ENCODE measurements around the gene C19orf81. TPM values are rescaled to one million over a fixed set of nuclear protein-coding genes. Genes with fewer than 3 reads are reported as not detected.

C19orf81 gene
- total and polyA plus RNA-seq, 9 of the 15 experiments (the other 6 are each of a cell fraction or from before 2014, with no cell fraction given) = 2.5 to 42.9 (median 33.0) TPM; not detected in 4

- WGBS (ENCODE audit: insufficient coverage, low coverage, missing lambda C conversion rate) = 77% methylated on average over 20 of the region's 20 CpGs
- Histone ChIP-seq H3K79me2 (ENCODE audit: control insufficient read depth, insufficient read depth, low read length) (no peaks in the 10 kb centered on the region), H2AFZ (ENCODE audit: low read depth, low read length) (peak overlapping the region; percentile 79), H3K9ac (ENCODE audit: insufficient read depth in 1 of 2, low read depth in 2 of 2, low read length in 2 of 2) (peak overlapping the region in 1 of 2 experiments; percentile 69; a peak in 1 of 4 replicates), H3K4me3 (no peak overlapping the region), H3K27me3 (ENCODE audit: control insufficient read depth in 2 of 2, insufficient read depth in 2 of 2, low read length in 2 of 2) (no peaks in the 10 kb centered on the region), H3K9me3 (replicated peaks; ENCODE audit: control insufficient read depth, insufficient read depth, low read depth, low read length) (0 out of 2 replicates have a peak, but pooled peaks cover 3% of the 10 kb centered on the region), H3K9me1 (ENCODE audit: control insufficient read depth, insufficient read depth, low read length) (no peaks in the 10 kb centered on the region), H4K20me1 (replicated peaks; ENCODE audit: control insufficient read depth, insufficient read depth, low read length) (no peaks in the 10 kb centered on the region), H3K27ac (ENCODE audit: extremely low read depth, low read depth, low read length) (no peak overlapping the region), H3K36me3 (ENCODE audit: control insufficient read depth, insufficient read depth, low read length) (no peaks in the 10 kb centered on the region), H3K4me2 (ENCODE audit: insufficient read depth, low read length) (peak overlapping the region; percentile 43), H3K4me1 (replicated peaks in 1 of 2; ENCODE audit: control insufficient read depth in 2 of 2, insufficient read depth in 2 of 2, low read length in 2 of 2) (peaks cover 9 to 28% of the 10 kb centered on the region in 2 experiments)
- intact Hi-C loops (cut with micrococcal nuclease) = loop anchor here (5.0 kb wide), 2 partner anchors 100 to 175 kb away; no protein-coding TSS in a partner anchor
- ChIA-PET CTCF (ENCODE audit: low intra/inter-chr PET ratio) (interaction anchor here (0.9 to 2.0 kb wide), 3 partner anchors 19 to 62 kb away, joined by 3 to 11 read pairs (median 5); no protein-coding TSS in a partner anchor), POLR2A (interaction anchor here (0.5 to 0.6 kb wide), 3 partner anchors 36 to 116 kb away, joined by 3 to 4 read pairs (median 4); no protein-coding TSS in a partner anchor)
- FAIRE-seq (no peak), ATAC-seq (no peak), DNase-seq (ENCODE audit: extremely low read depth in 1 of 4, low spot score in 3 of 4) (no peak)
- no TSS peak for BruUV-seq (replicated peaks)
- in situ Hi-C loops (cut with MboI) = loop anchor here (5.0 kb wide), 1 partner anchor 180 kb away; no protein-coding TSS in a partner anchor
- TF ChIP-seq LCOR (CRISPR knock-in tag; IDR thresholded peaks at IDR 0.05) (no peak), ZNF143 (CRISPR knock-in tag; IDR thresholded peaks at IDR 0.05) (0 out of 2 replicates have a peak, but pooled peaks have one; percentile 29), DLX4 (CRISPR knock-in tag; IDR thresholded peaks at IDR 0.05) (no peak), ZNF695 (CRISPR knock-in tag; IDR thresholded peaks at IDR 0.05) (no peak), ZNF263 (CRISPR knock-in tag; IDR thresholded peaks at IDR 0.05; ENCODE audit: borderline replicate concordance) (peak; percentile 10; the same call in 1 of the 2 replicates)
- TF ChIP-seq, protein P1, sequence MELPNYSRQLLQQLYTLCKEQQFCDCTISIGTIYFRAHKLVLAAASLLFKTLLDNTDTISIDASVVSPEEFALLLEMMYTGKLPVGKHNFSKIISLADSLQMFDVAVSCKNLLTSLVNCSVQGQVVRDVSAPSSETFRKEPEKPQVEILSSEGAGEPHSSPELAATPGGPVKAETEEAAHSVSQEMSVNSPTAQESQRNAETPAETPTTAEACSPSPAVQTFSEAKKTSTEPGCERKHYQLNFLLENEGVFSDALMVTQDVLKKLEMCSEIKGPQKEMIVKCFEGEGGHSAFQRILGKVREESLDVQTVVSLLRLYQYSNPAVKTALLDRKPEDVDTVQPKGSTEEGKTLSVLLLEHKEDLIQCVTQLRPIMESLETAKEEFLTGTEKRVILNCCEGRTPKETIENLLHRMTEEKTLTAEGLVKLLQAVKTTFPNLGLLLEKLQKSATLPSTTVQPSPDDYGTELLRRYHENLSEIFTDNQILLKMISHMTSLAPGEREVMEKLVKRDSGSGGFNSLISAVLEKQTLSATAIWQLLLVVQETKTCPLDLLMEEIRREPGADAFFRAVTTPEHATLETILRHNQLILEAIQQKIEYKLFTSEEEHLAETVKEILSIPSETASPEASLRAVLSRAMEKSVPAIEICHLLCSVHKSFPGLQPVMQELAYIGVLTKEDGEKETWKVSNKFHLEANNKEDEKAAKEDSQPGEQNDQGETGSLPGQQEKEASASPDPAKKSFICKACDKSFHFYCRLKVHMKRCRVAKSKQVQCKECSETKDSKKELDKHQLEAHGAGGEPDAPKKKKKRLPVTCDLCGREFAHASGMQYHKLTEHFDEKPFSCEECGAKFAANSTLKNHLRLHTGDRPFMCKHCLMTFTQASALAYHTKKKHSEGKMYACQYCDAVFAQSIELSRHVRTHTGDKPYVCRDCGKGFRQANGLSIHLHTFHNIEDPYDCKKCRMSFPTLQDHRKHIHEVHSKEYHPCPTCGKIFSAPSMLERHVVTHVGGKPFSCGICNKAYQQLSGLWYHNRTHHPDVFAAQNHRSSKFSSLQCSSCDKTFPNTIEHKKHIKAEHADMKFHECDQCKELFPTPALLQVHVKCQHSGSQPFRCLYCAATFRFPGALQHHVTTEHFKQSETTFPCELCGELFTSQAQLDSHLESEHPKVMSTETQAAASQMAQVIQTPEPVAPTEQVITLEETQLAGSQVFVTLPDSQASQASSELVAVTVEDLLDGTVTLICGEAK (IDR thresholded peaks at IDR 0.05) = no peak
- TF ChIP-seq, protein P1 (CRISPR knock-in tag; IDR thresholded peaks at IDR 0.05) = no peak
- TF ChIP-seq, protein P2, sequence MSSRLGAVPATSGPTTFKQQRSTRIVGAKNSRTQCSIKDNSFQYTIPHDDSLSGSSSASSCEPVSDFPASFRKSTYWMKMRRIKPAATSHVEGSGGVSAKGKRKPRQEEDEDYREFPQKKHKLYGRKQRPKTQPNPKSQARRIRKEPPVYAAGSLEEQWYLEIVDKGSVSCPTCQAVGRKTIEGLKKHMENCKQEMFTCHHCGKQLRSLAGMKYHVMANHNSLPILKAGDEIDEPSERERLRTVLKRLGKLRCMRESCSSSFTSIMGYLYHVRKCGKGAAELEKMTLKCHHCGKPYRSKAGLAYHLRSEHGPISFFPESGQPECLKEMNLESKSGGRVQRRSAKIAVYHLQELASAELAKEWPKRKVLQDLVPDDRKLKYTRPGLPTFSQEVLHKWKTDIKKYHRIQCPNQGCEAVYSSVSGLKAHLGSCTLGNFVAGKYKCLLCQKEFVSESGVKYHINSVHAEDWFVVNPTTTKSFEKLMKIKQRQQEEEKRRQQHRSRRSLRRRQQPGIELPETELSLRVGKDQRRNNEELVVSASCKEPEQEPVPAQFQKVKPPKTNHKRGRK (tag; IDR thresholded peaks at IDR 0.05) = peak; percentile 89
- TF ChIP-seq, protein P3, sequence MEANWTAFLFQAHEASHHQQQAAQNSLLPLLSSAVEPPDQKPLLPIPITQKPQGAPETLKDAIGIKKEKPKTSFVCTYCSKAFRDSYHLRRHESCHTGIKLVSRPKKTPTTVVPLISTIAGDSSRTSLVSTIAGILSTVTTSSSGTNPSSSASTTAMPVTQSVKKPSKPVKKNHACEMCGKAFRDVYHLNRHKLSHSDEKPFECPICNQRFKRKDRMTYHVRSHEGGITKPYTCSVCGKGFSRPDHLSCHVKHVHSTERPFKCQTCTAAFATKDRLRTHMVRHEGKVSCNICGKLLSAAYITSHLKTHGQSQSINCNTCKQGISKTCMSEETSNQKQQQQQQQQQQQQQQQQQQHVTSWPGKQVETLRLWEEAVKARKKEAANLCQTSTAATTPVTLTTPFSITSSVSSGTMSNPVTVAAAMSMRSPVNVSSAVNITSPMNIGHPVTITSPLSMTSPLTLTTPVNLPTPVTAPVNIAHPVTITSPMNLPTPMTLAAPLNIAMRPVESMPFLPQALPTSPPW (CRISPR knock-in tag; IDR thresholded peaks at IDR 0.05) = no peak
Observed at GRCh38 chr19:50607388-50607787, 41.9 kb upstream of the C19orf81 start.

Measured in K562 (cell line).